Measurements from ENCODE around the gene MYLIP. TPM values are rescaled to one million over a fixed set of nuclear protein-coding genes. Genes with fewer than 3 reads are reported as not detected.

The MYLIP gene
- total RNA-seq, 1 experiment from 2014 or later = 27.0 TPM

- Histone ChIP-seq H4K8ac (replicated peaks; ENCODE audit: insufficient read length, low read depth, low read length) (no peak overlapping the region), H3K4me2 (ENCODE audit: insufficient read depth, insufficient read length, low read length) (no peak overlapping the region), H2BK12ac (ENCODE audit: insufficient read length, low read depth, low read length) (no peak overlapping the region), H2BK15ac (ENCODE audit: low read depth, low read length) (no peak overlapping the region), H3K18ac (ENCODE audit: insufficient read length, low read depth, low read length) (no peak overlapping the region), H3K23ac (ENCODE audit: insufficient read length, low read depth, low read length) (no peak overlapping the region), H3K14ac (ENCODE audit: insufficient read depth, low read length) (no peak overlapping the region), H3K79me1 (ENCODE audit: insufficient read depth, low read depth, low read length, poor library complexity, severe bottlenecking) (no peaks in the 10 kb centered on the region), H3K27me3 (ENCODE audit: insufficient read depth, low read length) (no peaks in the 10 kb centered on the region), H3K79me2 (ENCODE audit: insufficient read depth, low read length) (no peaks in the 10 kb centered on the region), H3T11ph (ENCODE audit: low read length) (no peak overlapping the region), H2AFZ (ENCODE audit: low read length) (no peak overlapping the region), H2BK20ac (ENCODE audit: low read depth, low read length, poor library complexity, severe bottlenecking) (no peak overlapping the region), H4K91ac (ENCODE audit: insufficient read length, low read depth, low read length) (no peak overlapping the region), H2BK120ac (ENCODE audit: low read depth, low read length, poor library complexity, severe bottlenecking) (no peak overlapping the region), H4K20me1 (ENCODE audit: control insufficient read depth, insufficient read depth, insufficient read length) (no peaks in the 10 kb centered on the region), H3K9me3 (ENCODE audit: control insufficient read depth, low read depth, low read length) (no peaks in the 10 kb centered on the region), H3K9ac (ENCODE audit: extremely low read depth, insufficient read length, low read length) (no peak overlapping the region), H3K4me1 (ENCODE audit: insufficient read depth, low read length) (no peaks in the 10 kb centered on the region), H3K4ac (ENCODE audit: low read depth, low read length) (no peak overlapping the region), H3K56ac (ENCODE audit: insufficient read length, low read depth, low read length) (no peak overlapping the region), H2AK5ac (ENCODE audit: insufficient read length, low read length) (no peak overlapping the region), H2BK5ac (ENCODE audit: insufficient read length, low read length) (no peak overlapping the region), H3K27ac (ENCODE audit: insufficient read length, low read depth, low read length) (no peak overlapping the region), H3K23me2 (ENCODE audit: insufficient read length, low read depth, low read length, poor library complexity, severe bottlenecking) (no peaks in the 10 kb centered on the region), H4K5ac (ENCODE audit: insufficient read length, low read depth, low read length) (no peak overlapping the region)
- Mint-ChIP-seq H3K4me3 (no peak overlapping the region), H3K4me1 (peaks cover 15 to 16% of the 10 kb centered on the region in 2 experiments), H3K36me3 (ENCODE audit: insufficient read depth in 1 of 3, low read depth in 3 of 3) (no peaks in the 10 kb centered on the region), H3K27me3 (ENCODE audit: low read depth) (no peaks in the 10 kb centered on the region), H3K27ac (no peak overlapping the region), H3K9me3 (no peaks in the 10 kb centered on the region)
- TF ChIP-seq CTCF (conservative IDR thresholded peaks at IDR 0.05) = no peak
- DNase-seq = no peak
- no CpG with 5 or more reads among the region's 1 CpG for WGBS (ENCODE audit: extremely low coverage, insufficient read length, low lambda C conversion rate)
Observed at GRCh38 chr6:16163066-16163465, 34.2 kb downstream of the MYLIP start.
